Left lung (tissue), 10 donors: ENCODE data around the gene KRT4. TPM values are rescaled to one million over a fixed set of nuclear protein-coding genes. Genes with fewer than 3 reads are reported as not detected.

ENCODE experiments used
- ATAC-seq: fragments of 200-7000 bp; cut with Tn5 transposase; one replicate; pipeline ENCODE4 v1.9.1; 2020; ENCODE audit warnings: moderate library complexity
- DNase-seq, 4 donors: peaks; one replicate each; pipeline ENCODE4 v3.0.0-alpha.2; 2013 to 2020
- H3K27ac ChIP-seq, 2 donors: fragments of 200-600 bp; sonication (generic) in 1 of 2; one replicate each; pipeline versions ENCODE4 v1.5.0 to v1.8.0; 2020 to 2021
- H3K27me3 ChIP-seq, 2 donors: fragments of 200-600 bp; sonication (generic) in 1 of 2; one replicate each; pipeline versions ENCODE4 v1.5.0 to v1.8.0; 2020 to 2021
- H3K36me3 ChIP-seq, 2 donors: fragments of 200-600 bp; sonication (generic) in 1 of 2; one replicate each; pipeline versions ENCODE4 v1.5.0 to v1.8.0; 2020 to 2021
- H3K4me1 ChIP-seq, 2 donors: fragments of 200-600 bp; one replicate each; pipeline ENCODE4 v1.8.0; 2021
- H3K4me3 ChIP-seq, 2 donors: fragments of 200-600 bp; sonication (generic) in 1 of 2; one replicate each; pipeline versions ENCODE4 v1.5.0 to v1.8.0; 2020 to 2021; ENCODE audit warnings: mild to moderate bottlenecking in 1 of 2
- H3K9me3 ChIP-seq, 2 donors: fragments of 200-600 bp; sonication (generic) in 1 of 2; one replicate each; pipeline versions ENCODE4 v1.5.0 to v1.8.0; 2020 to 2021
- intact Hi-C, 2 donors: fragments of 100-400 bp; cut with DNase I; formaldehyde crosslinking; loops; one replicate each; pipeline versions ENCODE4 v1.11.2 to v1.14.2; 2022
- polyA plus RNA-seq, 6 donors: library from polyadenylated mRNA; unstranded; fragments of 120-200 nt; gene quantifications; one replicate each; pipeline ENCODE4 v1.2.1, GENCODE V29; 2013; ENCODE audit not compliant: insufficient read length in 6 of 6
- total RNA-seq, 2 donors: library from RNA; stranded (reverse); fragmentation: NEBNext Ultra II Directional; extraction: Animal tissue kit (Norgen Biotek cat#: 25700); gene quantifications; one replicate each; pipeline ENCODE4 v1.2.1, GENCODE V29; 2021
- TF ChIP-seq, protein P1 (sequence below), 2 donors: fragments of 200-600 bp; sonication (generic) in 1 of 2; IDR thresholded peaks; one replicate each; pipeline versions ENCODE4 v1.5.0 to v1.8.0; 2021; ENCODE audit warnings: antibody characterized with exemption in 2 of 2
- donor health status: DM: no; HTN: yes; CAD: no.
- donor health status: DM: no; HTN: no; CAD: no.

KRT4 gene
- total and polyA plus RNA-seq, 8 donors: 0.47 to 9.4 (median 2.6) TPM

DNA sequence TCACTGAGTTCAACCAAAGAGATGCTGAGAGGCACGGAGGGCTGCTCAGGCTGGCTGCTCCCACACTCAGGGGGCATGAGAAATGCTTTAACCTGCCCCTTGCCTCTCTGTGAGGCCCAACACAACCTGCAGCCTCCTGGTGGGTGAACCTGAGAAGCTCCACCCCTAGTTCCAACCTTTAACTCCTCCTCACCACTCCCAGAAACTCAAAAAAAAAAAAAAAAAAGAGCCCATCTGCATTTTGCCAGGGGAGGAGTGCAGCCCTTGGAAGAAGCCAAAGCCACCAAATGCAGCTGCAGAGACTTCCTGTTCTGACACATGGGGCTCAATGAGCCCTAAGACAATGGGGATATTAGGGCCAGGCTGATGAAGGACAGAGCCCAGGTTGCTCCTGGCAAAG, 8.9 kb downstream of the KRT4 start:
- Histone ChIP-seq H3K27ac (no peak overlapping the region), H3K9me3 (no peaks in the 10 kb centered on the region), H3K4me1 (peaks cover 5 to 6% of the 10 kb centered on the region in 2 donors), H3K4me3 (no peak overlapping the region), H3K27me3 (peaks cover 0 to 48% of the 10 kb centered on the region in 2 donors), H3K36me3 (no peaks in the 10 kb centered on the region)
- TF ChIP-seq, protein P1, sequence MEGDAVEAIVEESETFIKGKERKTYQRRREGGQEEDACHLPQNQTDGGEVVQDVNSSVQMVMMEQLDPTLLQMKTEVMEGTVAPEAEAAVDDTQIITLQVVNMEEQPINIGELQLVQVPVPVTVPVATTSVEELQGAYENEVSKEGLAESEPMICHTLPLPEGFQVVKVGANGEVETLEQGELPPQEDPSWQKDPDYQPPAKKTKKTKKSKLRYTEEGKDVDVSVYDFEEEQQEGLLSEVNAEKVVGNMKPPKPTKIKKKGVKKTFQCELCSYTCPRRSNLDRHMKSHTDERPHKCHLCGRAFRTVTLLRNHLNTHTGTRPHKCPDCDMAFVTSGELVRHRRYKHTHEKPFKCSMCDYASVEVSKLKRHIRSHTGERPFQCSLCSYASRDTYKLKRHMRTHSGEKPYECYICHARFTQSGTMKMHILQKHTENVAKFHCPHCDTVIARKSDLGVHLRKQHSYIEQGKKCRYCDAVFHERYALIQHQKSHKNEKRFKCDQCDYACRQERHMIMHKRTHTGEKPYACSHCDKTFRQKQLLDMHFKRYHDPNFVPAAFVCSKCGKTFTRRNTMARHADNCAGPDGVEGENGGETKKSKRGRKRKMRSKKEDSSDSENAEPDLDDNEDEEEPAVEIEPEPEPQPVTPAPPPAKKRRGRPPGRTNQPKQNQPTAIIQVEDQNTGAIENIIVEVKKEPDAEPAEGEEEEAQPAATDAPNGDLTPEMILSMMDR (IDR thresholded peaks at IDR 0.05): no peak
- no peak for DNase-seq
- ATAC-seq: no peak
- intact Hi-C loops: no loop called here

DNA sequence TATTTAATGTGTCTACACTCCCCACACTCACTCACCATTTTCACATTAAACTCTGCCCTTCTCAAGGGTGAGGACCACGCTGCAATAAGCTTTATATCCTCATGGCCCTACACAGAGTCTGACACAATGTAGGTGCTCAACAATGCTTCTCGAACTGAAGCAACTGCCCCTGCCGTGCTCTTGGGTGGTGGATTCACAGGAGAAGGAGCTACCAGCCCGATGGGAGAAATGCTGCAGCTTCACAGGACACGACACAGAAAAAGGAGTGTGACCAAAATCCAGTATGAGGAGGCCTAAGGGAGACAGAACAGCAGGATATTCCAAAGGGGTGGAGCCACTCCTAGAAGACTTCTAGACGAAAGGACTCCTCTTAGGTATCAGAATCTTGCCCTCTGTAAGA, 11.5 kb downstream of the KRT4 start:
- Histone ChIP-seq H3K36me3 (no peaks in the 10 kb centered on the region), H3K27ac (no peak overlapping the region), H3K4me1 (peaks cover 5 to 9% of the 10 kb centered on the region in 2 donors), H3K9me3 (no peaks in the 10 kb centered on the region), H3K27me3 (peaks cover 0 to 25% of the 10 kb centered on the region in 2 donors), H3K4me3 (no peak overlapping the region)
- TF ChIP-seq, protein P1 (IDR thresholded peaks at IDR 0.05): no peak
- DNase-seq (no peak), ATAC-seq (no peak)
- intact Hi-C loops: no loop called here

DNA sequence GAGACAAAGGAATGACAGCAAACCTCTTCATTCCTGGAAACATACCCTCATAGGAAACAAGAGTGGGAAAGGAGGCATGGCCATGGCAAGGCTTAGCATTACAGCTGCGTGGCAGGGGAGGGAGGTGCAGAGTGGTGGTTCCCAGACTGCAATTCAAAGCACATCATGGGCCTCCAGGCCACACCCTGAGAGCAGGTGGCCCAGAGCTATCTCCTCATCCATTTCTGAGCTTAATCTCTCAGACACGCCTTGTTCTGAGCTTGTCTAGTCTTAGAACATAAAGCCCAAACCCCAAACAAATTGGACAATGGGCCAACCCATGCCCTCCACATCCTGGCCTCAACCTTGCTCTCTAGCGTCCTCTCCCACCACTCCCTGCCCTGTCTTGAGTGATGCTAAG, 12.1 kb downstream of the KRT4 start:
- intact Hi-C loops: no loop called here
- Histone ChIP-seq H3K4me1 (peaks cover 5 to 9% of the 10 kb centered on the region in 2 donors), H3K36me3 (no peaks in the 10 kb centered on the region), H3K9me3 (no peaks in the 10 kb centered on the region), H3K27me3 (peaks cover 0 to 21% of the 10 kb centered on the region in 2 donors), H3K4me3 (no peak overlapping the region), H3K27ac (no peak overlapping the region)
- ATAC-seq: no peak
- DNase-seq: no peak
- TF ChIP-seq, protein P1 (IDR thresholded peaks at IDR 0.05): no peak

DNA sequence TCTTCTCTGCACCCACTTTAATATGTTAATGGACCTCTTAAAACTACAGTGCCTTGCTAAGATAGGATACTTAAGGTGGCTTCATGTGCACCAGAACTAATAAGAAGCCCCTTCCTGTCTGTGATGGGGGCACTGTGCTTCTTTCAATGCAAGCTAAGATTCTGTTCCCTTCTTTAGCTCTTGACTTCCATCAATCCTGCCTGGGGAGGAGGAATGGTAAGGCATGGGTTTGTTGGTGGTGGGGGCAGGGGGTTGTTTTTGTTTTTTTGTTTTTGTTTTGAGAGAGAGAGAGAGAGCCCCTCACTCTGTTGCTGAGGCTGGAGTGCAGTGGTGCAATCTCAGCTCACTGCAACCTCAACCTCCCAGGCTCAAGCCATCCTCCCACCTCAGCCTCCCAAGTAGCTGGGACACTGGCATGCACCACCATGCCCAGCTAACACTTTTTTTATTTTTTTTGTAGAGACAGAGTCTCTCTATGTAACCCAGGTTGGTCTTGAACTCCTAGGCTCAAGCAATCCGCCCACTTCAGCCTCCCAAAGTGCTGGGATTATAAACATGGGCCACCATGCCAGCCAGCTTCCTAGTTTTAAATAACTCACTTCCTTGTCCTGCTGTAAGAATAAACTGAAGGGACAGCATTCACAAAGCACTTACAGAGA, 13.5 kb downstream of the KRT4 start:
- Histone ChIP-seq H3K27me3 (peaks cover 0 to 17% of the 10 kb centered on the region in 2 donors), H3K9me3 (no peaks in the 10 kb centered on the region), H3K36me3 (no peaks in the 10 kb centered on the region), H3K27ac (no peak overlapping the region), H3K4me3 (no peak overlapping the region), H3K4me1 (peaks cover 5 to 9% of the 10 kb centered on the region in 2 donors)
- no peak for ATAC-seq
- no peak for DNase-seq
- intact Hi-C loops: no loop called here
- TF ChIP-seq, protein P1 (IDR thresholded peaks at IDR 0.05): no peak

DNA sequence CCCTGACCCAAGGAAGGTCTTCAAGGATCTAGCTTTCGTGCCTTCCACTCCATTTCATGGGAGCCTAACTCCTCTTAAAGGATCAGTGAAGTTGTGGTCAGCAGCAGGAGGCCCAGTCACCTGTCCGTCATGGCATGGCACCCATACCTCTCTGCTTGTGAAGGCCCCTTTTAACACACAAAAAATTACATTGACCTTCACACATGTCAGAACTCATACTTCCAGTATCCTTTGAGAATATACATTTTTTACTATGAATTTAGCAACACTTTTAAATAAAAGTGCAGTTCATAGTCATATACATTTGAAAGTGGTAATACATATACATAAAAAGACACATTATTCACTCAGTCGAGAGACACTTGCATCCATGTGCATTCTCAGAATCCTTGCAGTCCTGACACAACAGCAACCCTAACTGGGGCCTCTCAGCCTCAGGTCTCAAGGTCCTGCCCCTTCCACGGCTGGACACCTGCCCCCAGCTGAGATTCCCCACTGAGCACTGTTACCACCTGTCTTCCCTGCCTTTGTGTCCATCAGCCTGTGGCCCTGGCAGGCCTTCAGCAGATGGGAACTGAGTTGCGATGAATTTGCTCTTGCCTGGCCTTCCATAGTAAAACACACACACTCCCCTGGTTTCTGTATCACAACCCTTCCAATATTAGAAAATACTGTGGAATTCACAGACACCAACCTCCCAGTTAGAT, 14.3 kb downstream of the KRT4 start:
- TF ChIP-seq, protein P1 (IDR thresholded peaks at IDR 0.05): no peak
- no peak for ATAC-seq
- Histone ChIP-seq H3K9me3 (no peaks in the 10 kb centered on the region), H3K36me3 (no peaks in the 10 kb centered on the region), H3K27me3 (peaks cover 0 to 19% of the 10 kb centered on the region in 2 donors), H3K4me1 (peaks cover 5 to 9% of the 10 kb centered on the region in 2 donors), H3K4me3 (no peak overlapping the region), H3K27ac (no peak overlapping the region)
- intact Hi-C loops: no loop called here
- DNase-seq: no peak
